Ectodermal cell (in vitro differentiated cells): ENCODE data around the gene METTL2A.
"Not testable (repeated sequence)": the region's sequence is repeated elsewhere in the genome, so short reads cannot be mapped to it uniquely, and the experiment has no call there.

ENCODE experiments used
- H3K27ac ChIP-seq: 2 replicates; pipeline ENCODE4 v1.7.0; 2013; ENCODE audit warnings: mild to moderate bottlenecking, low read depth, low read length; ENCODE audit not compliant: insufficient read depth, poor library complexity, severe bottlenecking
- H3K27me3 ChIP-seq: 2 replicates; pipeline ENCODE4 v1.7.0; 2013; ENCODE audit warnings: mild to moderate bottlenecking, low read length; ENCODE audit not compliant: insufficient read depth, control insufficient read depth, poor library complexity, severe bottlenecking
- H3K36me3 ChIP-seq: one replicate; pipeline ENCODE4 v1.7.0; 2013; ENCODE audit warnings: low read length; ENCODE audit not compliant: control insufficient read depth, insufficient read depth
- H3K4me1 ChIP-seq: one replicate; pipeline ENCODE4 v1.7.0; 2013; ENCODE audit warnings: low read length; ENCODE audit not compliant: control insufficient read depth, insufficient read depth
- H3K4me3 ChIP-seq: 2 replicates; pipeline ENCODE4 v1.7.0; 2013; ENCODE audit warnings: low read depth, low read length, control low read depth; ENCODE audit not compliant: insufficient read depth
- H3K9me3 ChIP-seq: 2 replicates; pipeline ENCODE4 v1.7.0; 2013; ENCODE audit warnings: mild to moderate bottlenecking, low read length, moderate library complexity; ENCODE audit not compliant: control insufficient read depth
- WGBS, 2 experiments: methylation state at CpG; one replicate each; pipeline ENCODE4 v1.1.7; 2013; ENCODE audit warnings: missing lambda C conversion rate in 2 of 2; 5-methylcytosine and 5-hydroxymethylcytosine counted together

The METTL2A gene

DNA sequence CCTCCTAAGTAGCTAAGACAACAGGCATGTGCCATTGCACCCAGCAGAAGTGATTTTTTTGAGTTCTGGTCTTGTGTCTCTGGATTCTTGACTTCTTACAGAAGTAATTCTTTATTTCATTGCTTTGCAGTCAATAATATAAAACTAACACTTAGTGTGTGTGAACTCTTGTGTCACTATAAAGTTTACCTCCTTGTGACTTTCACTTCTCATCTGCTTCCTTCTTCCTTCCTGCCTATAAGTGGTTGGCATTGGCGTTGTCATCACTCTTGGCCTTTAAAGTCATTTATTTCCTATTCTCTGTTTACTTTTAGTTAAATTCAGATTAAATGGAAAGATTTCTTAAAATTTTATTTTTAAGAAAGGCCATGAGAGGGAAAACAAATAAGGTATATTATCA is 67.3 kb downstream of the METTL2A start:
- not testable (repeated sequence) for H3K9me3 ChIP-seq
- WGBS, 2 experiments: no CpG with 5 or more reads among the region's 1 CpG

DNA sequence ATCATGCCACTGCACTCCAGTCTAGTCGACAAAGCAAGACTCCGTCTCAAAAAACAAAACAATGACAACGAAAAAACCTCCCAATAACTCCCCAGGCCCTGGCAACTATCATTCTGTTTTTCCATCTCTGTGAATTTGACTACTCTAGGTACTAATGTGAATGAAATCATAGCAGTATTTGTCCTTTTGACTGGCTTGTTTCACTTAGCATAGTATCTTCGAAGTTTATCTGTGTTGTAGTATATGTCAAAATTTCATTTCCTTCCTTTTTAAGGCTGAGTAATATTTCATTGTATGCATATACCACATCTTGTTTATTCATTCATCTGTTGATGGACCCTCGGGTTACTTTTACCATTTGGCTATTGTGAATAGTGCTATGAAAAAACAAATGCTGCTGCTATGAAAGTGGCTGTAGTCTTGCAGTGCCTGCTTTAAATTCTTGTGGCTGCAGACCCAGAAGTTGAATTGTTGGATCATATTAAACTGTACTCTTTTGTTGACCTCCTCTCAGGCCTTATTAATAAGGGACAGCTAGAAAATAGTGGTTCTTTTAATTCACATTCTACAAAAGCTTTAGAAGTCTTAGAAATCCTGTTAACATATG is 69.5 kb downstream of the METTL2A start:
- not testable (repeated sequence) for H3K27me3 ChIP-seq, H3K4me1 ChIP-seq, H3K9me3 ChIP-seq, H3K36me3 ChIP-seq, H3K4me3 ChIP-seq, H3K27ac ChIP-seq
- WGBS, 2 experiments: 95% methylated on average over 4 to 5 of the region's 5 CpGs

More for the DNA sequence above, 67.3 kb downstream of the METTL2A start:
- H3K4me3 ChIP-seq, H3K27ac ChIP-seq, H3K36me3 ChIP-seq, H3K27me3 ChIP-seq, H3K4me1 ChIP-seq: not testable (repeated sequence)

DNA sequence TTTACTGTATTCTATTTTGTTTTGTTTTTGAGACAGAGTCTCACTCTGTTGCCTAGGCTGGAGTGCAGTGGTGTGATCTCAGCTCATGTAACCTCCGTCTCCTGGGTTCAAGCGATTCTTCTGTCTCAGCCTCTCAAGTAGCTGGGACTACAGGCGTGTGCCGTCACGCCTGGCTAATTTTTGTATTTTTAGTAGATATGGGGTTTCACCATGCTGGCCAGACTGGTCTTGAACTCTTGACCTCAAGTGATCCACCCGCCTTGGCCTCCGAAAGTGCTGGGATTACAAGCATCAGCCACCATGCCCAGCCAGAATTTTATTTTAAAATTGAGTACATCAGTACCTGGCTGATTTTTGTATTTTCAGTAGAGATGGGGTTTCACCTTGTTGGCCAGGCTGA is 70.4 kb downstream of the METTL2A start:
- 95 to 97% methylated on average over 7 of the region's 7 CpGs for WGBS, 2 experiments
- not testable (repeated sequence) for H3K27ac ChIP-seq, H3K9me3 ChIP-seq, H3K4me1 ChIP-seq, H3K4me3 ChIP-seq, H3K27me3 ChIP-seq, H3K36me3 ChIP-seq

DNA sequence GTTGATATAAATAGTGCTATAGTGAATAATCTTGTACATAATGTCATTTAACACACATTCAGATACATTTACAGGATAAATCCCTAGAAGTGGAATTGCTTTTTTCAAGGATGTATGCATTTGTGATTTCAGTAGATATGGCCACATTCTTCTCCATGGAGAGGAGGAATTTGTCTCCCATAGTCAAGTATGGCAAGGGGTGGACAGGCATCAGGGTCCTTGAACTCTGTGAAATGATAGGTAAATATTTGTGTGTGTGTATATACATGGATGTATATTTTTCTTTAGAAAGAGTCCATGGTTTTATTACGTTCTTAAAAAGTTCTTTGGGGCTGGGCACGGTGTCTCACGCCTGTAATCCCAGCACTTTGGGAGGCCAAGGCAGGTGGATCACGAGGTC is 72.6 kb downstream of the METTL2A start:
- H3K4me3 ChIP-seq, H3K27ac ChIP-seq, H3K27me3 ChIP-seq, H3K9me3 ChIP-seq, H3K4me1 ChIP-seq, H3K36me3 ChIP-seq: not testable (repeated sequence)
- 94 to 98% methylated on average over 4 of the region's 4 CpGs for WGBS, 2 experiments

DNA sequence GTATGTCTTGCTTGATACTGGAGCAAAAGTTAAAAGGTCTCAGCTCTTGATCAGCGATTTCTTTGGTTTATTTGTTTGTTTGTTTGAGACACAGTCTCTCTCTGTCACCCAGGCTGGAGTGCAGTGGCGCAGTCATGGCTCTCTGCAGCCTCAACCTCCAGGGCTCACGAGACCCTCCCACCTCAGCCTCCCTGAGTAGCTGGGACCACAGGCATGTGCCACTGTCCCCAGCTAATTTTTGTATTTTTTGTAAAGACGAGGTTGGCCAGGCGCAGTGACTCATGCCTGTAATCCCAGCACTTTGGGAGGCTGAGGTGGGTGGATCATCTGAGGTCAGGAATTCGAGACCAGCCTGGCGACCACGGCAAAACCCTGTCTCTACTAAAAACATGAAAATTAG is 75.1 kb downstream of the METTL2A start:
- H3K27me3 ChIP-seq, H3K9me3 ChIP-seq, H3K4me3 ChIP-seq, H3K27ac ChIP-seq, H3K4me1 ChIP-seq, H3K36me3 ChIP-seq: not testable (repeated sequence)
- WGBS, 2 experiments: 89 to 96% methylated on average over 8 of the region's 8 CpGs
